ENCODE data around the gene PRKCZ. TPM values are rescaled to one million over a fixed set of nuclear protein-coding genes. Genes with fewer than 3 reads are reported as not detected.

PRKCZ gene
- total and polyA plus RNA-seq, 2 donors (not counting 1 experiment from before 2014, with no cell fraction given) = 1.6 to 2.0 TPM

DNA sequence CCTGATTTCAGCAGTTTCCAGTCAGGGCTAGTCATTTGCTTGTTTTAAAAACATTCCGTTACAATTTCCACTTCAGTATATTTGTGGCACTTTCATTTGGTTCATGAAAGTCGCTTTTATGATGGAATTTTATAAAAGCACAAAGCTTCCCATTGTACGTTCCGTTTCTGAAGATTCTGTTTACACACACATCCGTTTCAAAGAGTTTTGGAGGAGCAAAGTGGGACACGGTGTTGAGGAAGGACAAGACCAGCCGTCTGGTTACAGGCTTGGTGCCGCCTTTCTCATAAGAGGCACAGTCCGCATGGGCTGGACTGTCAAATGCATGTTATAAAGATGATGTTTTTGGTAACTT is 84.0 kb downstream of the PRKCZ start:
- no peak overlapping the region for H3K4me2 ChIP-seq (ENCODE audit: extremely low read depth, insufficient read depth, low read length)
- no peaks in the 10 kb centered on the region for H3K9me3 ChIP-seq (ENCODE audit: control insufficient read depth, insufficient read depth, low read depth, low read length)
- no peak overlapping the region for H3K27ac ChIP-seq (ENCODE audit: insufficient read depth, low read length)
- H3K4me1 ChIP-seq (ENCODE audit: control insufficient read depth, extremely low read depth, insufficient read depth, low read length) = peaks cover 5% of the 10 kb centered on the region
- H3K79me2 ChIP-seq (ENCODE audit: control insufficient read depth, insufficient read depth, low read length) = no peaks in the 10 kb centered on the region
- H3K27me3 ChIP-seq (ENCODE audit: control insufficient read depth, insufficient read depth, low read length) = no peaks in the 10 kb centered on the region
- H3K9ac ChIP-seq (ENCODE audit: insufficient read depth, low read length) = no peak overlapping the region
- no peak overlapping the region for H2AFZ ChIP-seq (ENCODE audit: low read length)
- no peaks in the 10 kb centered on the region for H4K20me1 ChIP-seq (ENCODE audit: control insufficient read depth, extremely low read depth, insufficient read depth, low read length)
- DNase-seq (ENCODE audit: low read depth in 2 of 2) = no peak
- H3K36me3 ChIP-seq (ENCODE audit: control insufficient read depth, insufficient read depth, low read length) = no peaks in the 10 kb centered on the region
- TF ChIP-seq, protein P1, sequence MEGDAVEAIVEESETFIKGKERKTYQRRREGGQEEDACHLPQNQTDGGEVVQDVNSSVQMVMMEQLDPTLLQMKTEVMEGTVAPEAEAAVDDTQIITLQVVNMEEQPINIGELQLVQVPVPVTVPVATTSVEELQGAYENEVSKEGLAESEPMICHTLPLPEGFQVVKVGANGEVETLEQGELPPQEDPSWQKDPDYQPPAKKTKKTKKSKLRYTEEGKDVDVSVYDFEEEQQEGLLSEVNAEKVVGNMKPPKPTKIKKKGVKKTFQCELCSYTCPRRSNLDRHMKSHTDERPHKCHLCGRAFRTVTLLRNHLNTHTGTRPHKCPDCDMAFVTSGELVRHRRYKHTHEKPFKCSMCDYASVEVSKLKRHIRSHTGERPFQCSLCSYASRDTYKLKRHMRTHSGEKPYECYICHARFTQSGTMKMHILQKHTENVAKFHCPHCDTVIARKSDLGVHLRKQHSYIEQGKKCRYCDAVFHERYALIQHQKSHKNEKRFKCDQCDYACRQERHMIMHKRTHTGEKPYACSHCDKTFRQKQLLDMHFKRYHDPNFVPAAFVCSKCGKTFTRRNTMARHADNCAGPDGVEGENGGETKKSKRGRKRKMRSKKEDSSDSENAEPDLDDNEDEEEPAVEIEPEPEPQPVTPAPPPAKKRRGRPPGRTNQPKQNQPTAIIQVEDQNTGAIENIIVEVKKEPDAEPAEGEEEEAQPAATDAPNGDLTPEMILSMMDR (conservative IDR thresholded peaks at IDR 0.05 in 1 of 2, IDR thresholded peaks at IDR 0.05 in 1 of 2; ENCODE audit: low read depth in 1 of 2, low read length in 2 of 2) = no peak
- no peak for TF ChIP-seq EZH2 (IDR thresholded peaks at IDR 0.05; ENCODE audit: low read length, missing control alignments)
- H3K4me3 ChIP-seq (replicated peaks in 1 of 4; ENCODE audit: control extremely low read depth in 1 of 4, insufficient read depth in 1 of 4, low read depth in 3 of 4, low read length in 4 of 4) = no peak overlapping the region

GRCh38 chr1:2134621-2135307 is 84.6 kb downstream of the PRKCZ start:
- Histone ChIP-seq H3K9me3 (ENCODE audit: control insufficient read depth, insufficient read depth, low read depth, low read length) (no peaks in the 10 kb centered on the region), H3K79me2 (ENCODE audit: control insufficient read depth, insufficient read depth, low read length) (no peaks in the 10 kb centered on the region), H3K4me2 (ENCODE audit: extremely low read depth, insufficient read depth, low read length) (no peak overlapping the region), H3K4me3 (replicated peaks in 1 of 4; ENCODE audit: control extremely low read depth in 1 of 4, insufficient read depth in 1 of 4, low read depth in 3 of 4, low read length in 4 of 4) (no peak overlapping the region), H3K36me3 (ENCODE audit: control insufficient read depth, insufficient read depth, low read length) (no peaks in the 10 kb centered on the region), H3K9ac (ENCODE audit: insufficient read depth, low read length) (no peak overlapping the region), H3K27me3 (ENCODE audit: control insufficient read depth, insufficient read depth, low read length) (no peaks in the 10 kb centered on the region), H3K27ac (ENCODE audit: insufficient read depth, low read length) (no peak overlapping the region), H3K4me1 (ENCODE audit: control insufficient read depth, extremely low read depth, insufficient read depth, low read length) (peaks cover 5% of the 10 kb centered on the region), H4K20me1 (ENCODE audit: control insufficient read depth, extremely low read depth, insufficient read depth, low read length) (no peaks in the 10 kb centered on the region), H2AFZ (ENCODE audit: low read length) (no peak overlapping the region)
- TF ChIP-seq EZH2 (IDR thresholded peaks at IDR 0.05; ENCODE audit: low read length, missing control alignments) = no peak
- TF ChIP-seq, protein P1 (conservative IDR thresholded peaks at IDR 0.05 in 1 of 2, IDR thresholded peaks at IDR 0.05 in 1 of 2; ENCODE audit: low read depth in 1 of 2, low read length in 2 of 2) = no peak
- DNase-seq (ENCODE audit: low read depth in 2 of 2) = no peak

DNA sequence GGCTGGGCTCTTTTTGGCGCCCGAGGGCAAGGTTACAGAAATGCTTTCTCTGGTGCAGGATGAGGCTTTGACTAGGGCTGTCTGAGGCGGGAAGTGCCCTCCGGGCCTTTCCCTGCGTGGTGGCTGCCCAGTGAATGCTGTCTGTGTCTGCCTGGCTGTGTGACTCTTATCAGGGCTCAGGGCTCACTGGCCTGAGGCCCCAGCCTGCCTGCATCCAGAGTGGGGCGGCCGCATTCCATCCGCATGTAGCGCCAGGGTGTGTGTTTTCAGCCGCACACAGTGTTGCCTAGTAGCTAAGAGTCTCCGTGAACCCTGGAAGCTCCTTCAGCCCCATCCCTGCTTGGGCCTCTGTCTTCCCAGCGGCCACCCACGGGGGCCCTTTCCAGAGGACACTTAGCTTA is 85.2 kb downstream of the PRKCZ start:
- no peaks in the 10 kb centered on the region for H3K9me3 ChIP-seq (ENCODE audit: control insufficient read depth, insufficient read depth, low read depth, low read length)
- H3K4me3 ChIP-seq (replicated peaks in 1 of 4; ENCODE audit: control extremely low read depth in 1 of 4, insufficient read depth in 1 of 4, low read depth in 3 of 4, low read length in 4 of 4) = no peak overlapping the region
- H3K9ac ChIP-seq (ENCODE audit: insufficient read depth, low read length) = no peak overlapping the region
- H3K79me2 ChIP-seq (ENCODE audit: control insufficient read depth, insufficient read depth, low read length) = no peaks in the 10 kb centered on the region
- no peak overlapping the region for H3K4me2 ChIP-seq (ENCODE audit: extremely low read depth, insufficient read depth, low read length)
- H3K27ac ChIP-seq (ENCODE audit: insufficient read depth, low read length) = no peak overlapping the region
- H2AFZ ChIP-seq (ENCODE audit: low read length) = no peak overlapping the region
- no peaks in the 10 kb centered on the region for H4K20me1 ChIP-seq (ENCODE audit: control insufficient read depth, extremely low read depth, insufficient read depth, low read length)
- H3K4me1 ChIP-seq (ENCODE audit: control insufficient read depth, extremely low read depth, insufficient read depth, low read length) = peaks cover 7% of the 10 kb centered on the region
- DNase-seq (ENCODE audit: low read depth in 2 of 2) = peak; percentile 68 to 81
- H3K27me3 ChIP-seq (ENCODE audit: control insufficient read depth, insufficient read depth, low read length) = no peaks in the 10 kb centered on the region
- no peaks in the 10 kb centered on the region for H3K36me3 ChIP-seq (ENCODE audit: control insufficient read depth, insufficient read depth, low read length)
- TF ChIP-seq EZH2 (IDR thresholded peaks at IDR 0.05; ENCODE audit: low read length, missing control alignments) = no peak
- TF ChIP-seq, protein P1 (conservative IDR thresholded peaks at IDR 0.05 in 1 of 2, IDR thresholded peaks at IDR 0.05 in 1 of 2; ENCODE audit: low read depth in 1 of 2, low read length in 2 of 2) = no peak
